Caki2 (cell line): ENCODE data around the gene SAMD10. TPM values are rescaled to one million over a fixed set of nuclear protein-coding genes. Genes with fewer than 3 reads are reported as not detected.
"Not testable (repeated sequence)": the region's sequence is repeated elsewhere in the genome, so short reads cannot be mapped to it uniquely, and the experiment has no call there.

Experiments
- DNase-seq: peaks from one replicate; pipeline ENCODE4 v3.0.0-alpha.2; 2015; ENCODE audit warnings: low read depth
- in situ Hi-C: cut with HindIII; loops from 2 replicates; pipeline ENCODE4 v1.10.0; 2016; ENCODE audit warnings: low sequenced_read_pairs, low pct_unique_long_range_greater_than_20kb, mixed read lengths
- total RNA-seq: library from RNA; depleted of rRNA; stranded (reverse); fragments of >200 nt; shearing (Covaris generic); gene quantifications from 2 replicates; pipeline ENCODE4 v1.2.3, GENCODE V29; 2014; ENCODE audit warnings: low replicate concordance

Gene SAMD10
- total RNA-seq, 1 experiment from 2014 or later, result 0.95 TPM

DNA sequence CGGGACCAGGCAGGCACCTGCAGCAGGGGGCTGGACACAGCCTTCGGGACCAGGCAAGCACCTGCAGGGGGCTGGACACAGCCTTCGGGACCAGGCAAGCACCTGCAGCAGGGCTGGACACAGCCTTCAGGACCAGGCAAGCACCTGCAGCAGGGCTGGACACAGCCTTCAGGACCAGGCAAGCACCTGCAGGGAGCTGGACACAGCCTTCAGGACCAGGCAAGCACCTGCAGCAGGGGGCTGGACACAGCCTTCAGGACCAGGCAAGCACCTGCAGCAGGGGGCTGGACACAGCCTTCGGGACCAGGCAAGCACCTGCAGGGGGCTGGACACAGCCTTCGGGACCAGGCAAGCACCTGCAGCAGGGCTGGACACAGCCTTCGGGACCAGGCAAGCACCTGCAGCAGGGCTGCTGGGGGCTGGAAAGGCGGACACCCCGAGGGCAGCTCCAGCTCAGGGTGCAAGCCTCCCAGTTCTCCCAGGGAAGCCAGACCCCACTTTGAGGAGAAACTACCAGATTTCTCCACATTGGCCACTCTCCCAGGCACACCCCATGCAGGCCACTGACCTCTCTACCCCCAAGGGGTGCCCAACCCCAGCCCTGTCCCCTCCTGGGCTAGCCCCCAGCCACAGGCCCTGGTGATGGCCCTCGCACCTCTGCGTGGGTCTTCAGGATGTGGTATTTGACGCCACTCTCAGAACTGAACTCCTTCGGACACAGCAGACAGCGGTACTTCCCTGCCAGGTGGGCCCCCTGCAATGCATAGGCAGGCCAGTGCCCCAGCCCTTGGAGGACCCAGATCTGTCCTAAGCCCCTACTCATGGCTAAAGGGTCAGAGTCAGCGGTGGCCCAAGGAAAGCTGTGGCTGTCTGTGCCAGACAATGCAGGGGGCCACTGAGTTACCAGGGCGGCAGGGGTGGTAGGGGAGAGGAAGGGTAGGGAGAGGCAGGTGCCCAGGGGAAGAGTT, 18.5 kb downstream of the SAMD10 start:
- DNase-seq, in situ Hi-C loops: not testable (repeated sequence)

- DNase-seq, result no peak
- in situ Hi-C loops, result no loop called here
These were observed 19.8 kb downstream of the SAMD10 start for GRCh38 chr20:63959699-63960075.

DNA sequence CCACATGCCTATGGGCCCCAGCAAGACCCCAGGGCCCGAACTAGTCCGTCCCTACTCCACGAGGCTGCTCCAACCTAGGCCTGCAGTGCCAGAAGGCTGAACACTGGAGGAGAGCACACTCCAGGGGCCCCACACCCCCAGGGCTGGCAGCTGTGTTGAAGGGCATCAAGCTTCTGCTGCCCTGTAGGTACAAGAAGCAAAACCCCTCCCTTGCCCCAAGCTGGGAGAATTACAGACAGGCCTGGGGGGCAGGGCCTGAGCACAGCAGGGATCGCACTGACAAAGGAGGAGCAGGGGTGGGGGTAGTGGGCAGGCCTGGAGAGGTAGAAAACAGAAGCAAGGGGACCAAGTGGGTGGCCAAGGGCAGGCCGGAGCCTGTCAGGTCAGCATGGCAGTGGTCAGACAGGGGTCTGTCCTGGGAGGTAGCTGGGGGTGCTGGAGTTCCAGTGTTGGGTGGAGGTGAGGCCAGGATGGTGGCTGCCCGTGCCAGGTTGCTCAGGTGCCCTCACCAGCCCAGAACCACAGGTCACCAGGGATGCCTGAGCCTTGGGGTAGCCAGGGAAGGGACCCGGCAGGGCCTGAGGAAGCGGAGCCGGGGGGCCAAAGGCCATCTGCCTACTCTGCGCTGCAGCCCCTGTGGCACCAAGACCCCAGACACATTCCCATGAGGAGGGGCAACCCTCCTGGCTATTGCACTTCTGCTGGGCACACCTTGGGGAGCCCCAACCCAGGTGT, 20.3 kb downstream of the SAMD10 start:
- in situ Hi-C loops, result no loop called here

DNA sequence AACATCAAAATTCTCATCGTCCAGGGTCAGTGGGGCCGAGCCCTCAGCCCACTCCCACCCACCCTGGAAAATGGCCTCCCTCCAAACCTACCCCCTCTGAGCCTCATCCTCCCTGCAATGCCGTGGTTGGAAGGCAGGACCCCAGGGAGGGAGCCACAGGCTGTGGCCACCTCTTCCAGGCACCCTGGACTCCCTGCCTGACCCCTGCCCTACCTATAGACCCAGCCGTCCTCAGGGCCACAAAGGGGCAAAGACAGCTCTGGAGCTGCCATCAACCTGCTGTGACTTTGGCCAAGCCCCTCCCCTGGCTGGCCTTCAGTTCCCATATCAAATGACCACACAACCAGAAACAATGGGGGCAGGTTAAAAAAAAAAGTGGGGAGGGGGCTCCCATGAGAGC, 21.0 kb downstream of the SAMD10 start:
- in situ Hi-C loops, result no loop called here

More for the DNA sequence above, 20.3 kb downstream of the SAMD10 start:
- no peak for DNase-seq

DNA sequence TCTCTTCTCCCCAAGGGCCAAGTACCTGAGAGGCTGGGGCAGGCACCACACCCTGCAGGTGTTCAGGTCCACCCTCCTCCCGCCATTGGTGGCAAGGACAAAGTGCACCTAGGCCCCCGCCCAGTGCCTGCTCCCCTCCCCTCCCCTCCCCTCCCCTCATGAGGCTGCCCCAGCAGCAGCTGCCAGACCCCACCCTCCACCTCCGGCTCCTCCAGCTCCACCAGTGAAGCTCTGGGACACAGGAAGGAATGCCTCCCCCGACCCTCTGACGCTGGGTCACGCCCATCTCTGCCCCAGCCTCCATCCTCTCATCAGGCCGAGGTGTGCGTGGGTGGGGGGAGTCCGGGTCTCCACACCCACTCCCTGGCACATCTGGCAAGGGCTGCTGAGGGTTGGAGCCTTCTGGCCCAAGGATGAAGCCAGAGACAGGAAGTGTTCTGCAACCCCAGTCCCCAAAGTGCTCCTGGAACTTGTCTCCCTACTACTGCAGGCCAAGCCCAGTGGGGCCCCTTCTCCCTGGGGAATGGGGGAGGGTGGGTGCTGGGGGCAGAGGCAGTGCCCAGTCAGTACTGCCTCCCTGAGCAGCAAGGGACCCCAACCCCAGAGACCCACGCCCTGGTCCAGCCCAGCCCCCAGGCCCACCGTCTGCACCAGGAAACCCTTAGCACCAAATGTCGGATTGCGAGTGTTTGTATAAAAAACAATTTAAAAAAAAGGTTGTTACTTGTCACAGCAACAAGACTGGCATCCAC, 21.6 kb downstream of the SAMD10 start:
- in situ Hi-C loops, result no loop called here
- no peak for DNase-seq

More for the DNA sequence above, 21.0 kb downstream of the SAMD10 start:
- no peak for DNase-seq

- in situ Hi-C loops, result no loop called here
- DNase-seq, result peak; percentile 82
These were observed 22.3 kb downstream of the SAMD10 start for GRCh38 chr20:63957004-63957689.

GRCh38 chr20:63956664-63957003, 22.8 kb downstream of the SAMD10 start:
- no peak for DNase-seq
- in situ Hi-C loops, result no loop called here

- in situ Hi-C loops, result no loop called here
- DNase-seq, result peak; percentile 91
These were observed 23.4 kb downstream of the SAMD10 start, which contains the start of gene UCKL1 for GRCh38 chr20:63955827-63956663. UCKL1 (minus strand) TSS chr20:63956416; CDS start chr20:63956372, 44 bp downstream.

- peak; percentile 49 for DNase-seq
- in situ Hi-C loops, result no loop called here
These were observed 24.1 kb downstream of the SAMD10 start for GRCh38 chr20:63955281-63955826.

- in situ Hi-C loops, result no loop called here
- no peak for DNase-seq
These were observed 25.5 kb downstream of the SAMD10 start for GRCh38 chr20:63953764-63954429.

DNA sequence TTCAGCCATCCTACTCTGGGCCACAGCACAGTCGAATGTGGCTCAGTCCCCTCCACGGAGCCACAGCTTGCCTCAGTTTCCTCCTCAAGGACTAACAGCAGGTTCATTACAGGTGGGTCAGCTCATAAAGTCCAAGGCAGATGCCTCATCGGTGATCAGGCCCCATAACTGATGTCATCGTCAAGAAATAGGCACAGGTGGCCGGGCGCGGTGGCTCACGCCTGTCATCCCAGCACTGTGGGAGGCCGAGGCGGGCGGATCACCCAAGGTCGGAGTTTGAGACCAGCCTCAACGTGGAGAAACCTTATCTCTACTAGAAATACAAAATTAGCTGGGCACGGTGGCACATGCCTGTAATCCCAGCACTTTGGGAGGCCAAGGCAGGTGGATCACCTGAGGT, 26.7 kb downstream of the SAMD10 start:
- no peak for DNase-seq
- in situ Hi-C loops, result no loop called here

DNA sequence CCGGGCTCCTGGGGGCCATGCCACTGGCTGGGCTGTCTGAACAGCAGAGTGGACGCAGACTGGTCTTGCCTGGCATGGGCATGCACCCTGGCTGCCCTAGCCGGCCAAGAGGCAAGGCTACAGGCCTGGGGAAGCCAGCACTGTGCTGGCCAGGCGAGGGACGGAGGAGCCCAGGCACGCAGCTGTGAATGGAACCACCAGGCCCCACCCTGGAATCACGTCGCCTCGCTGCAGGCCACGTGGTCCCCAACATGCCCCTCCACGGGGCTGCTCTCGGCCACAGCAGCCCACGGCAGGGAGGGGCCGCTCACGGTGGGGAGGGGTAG, 27.3 kb downstream of the SAMD10 start:
- no peak for DNase-seq
- in situ Hi-C loops, result no loop called here

DNA sequence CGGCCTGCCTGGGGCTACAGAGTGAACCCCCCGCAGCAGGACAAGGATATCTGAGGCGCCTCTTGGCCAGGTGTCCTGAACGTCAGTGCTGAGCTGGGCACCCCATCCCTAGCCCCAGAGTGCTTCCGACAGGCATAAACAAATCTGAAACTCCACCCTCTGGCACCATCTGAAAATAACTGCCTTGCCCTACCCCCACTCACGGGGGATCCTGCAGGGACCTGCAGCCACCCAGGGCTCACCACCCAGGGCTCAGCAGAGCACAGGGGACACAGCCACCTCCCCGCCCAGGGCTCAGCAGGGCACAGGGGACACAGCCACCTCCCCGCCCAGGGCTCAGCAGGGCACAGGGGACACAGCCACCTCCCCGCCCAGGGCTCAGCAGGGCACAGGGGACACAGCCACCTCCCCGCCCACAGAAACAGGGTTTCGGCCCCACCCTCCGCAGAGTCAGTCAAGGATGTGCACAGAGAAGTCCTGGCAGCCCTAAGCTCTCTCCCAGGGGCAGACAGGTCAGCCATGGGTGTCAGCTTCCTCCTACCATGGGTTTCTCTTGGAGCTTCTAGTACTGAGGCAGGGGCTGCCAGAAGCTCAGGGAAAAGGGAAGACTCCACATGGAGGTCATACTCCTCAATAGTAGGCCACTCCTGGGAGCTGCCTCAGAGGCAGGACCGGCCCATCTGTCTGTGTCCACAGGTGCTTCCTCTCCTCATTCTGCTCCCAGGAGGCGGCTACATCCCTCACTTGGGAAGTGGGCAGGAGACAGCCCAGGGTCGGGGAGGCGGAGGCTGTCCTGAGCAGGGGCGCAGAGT, 27.8 kb downstream of the SAMD10 start:
- DNase-seq, result no peak
- in situ Hi-C loops, result no loop called here

- DNase-seq, result no peak
- in situ Hi-C loops, result no loop called here
These were observed 28.6 kb downstream of the SAMD10 start for GRCh38 chr20:63950701-63951397.

DNA sequence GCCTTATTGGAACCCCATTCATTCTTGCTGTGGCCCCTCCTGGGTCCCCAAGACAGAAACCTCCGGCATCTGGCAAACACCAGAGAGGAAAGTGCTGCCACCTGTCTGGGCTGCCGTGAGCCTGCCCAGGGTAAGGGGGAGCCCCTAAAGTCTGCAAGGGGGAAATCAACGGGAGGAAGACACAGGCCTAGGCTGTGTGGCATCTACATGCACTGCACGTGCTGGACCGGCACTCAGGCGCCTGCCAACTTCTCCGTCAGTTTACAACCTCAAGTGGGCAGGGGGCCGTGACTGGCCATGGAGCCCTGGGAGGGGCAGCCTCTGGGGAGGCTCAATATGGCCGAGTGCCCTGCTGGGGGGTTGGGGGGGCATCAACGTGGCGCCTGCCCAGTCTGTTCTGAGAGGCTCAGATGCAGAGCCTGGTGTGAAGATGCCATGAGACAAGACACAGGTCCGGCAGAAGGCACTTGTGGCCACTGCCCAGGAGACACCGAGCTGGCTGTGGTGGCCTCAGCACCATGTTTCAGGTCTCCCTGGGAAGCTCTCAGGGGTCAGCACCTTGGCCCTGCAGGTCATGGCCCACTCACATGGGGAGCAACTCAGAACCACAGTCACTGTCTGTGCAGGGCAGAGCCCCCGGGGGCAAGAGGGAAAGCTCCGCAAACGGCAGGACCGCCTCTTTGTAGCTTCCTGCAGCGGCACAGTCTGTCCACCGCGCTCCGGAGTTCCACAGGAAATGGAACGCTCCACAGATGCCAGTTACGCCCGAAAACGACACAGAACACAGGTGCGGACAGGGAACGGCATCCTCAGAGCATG, 31.6 kb downstream of the SAMD10 start:
- DNase-seq, result peak; percentile 26
- in situ Hi-C loops, result no loop called here
